ENCODE results near the gene CD8A. TPM values are rescaled to one million over a fixed set of nuclear protein-coding genes. Genes with fewer than 3 reads are reported as not detected.

The CD8A gene
- total RNA-seq, 4 donors from 2014 or later, result 0.42 to 3.9 (median 1.8) TPM; not detected in 1

DNA sequence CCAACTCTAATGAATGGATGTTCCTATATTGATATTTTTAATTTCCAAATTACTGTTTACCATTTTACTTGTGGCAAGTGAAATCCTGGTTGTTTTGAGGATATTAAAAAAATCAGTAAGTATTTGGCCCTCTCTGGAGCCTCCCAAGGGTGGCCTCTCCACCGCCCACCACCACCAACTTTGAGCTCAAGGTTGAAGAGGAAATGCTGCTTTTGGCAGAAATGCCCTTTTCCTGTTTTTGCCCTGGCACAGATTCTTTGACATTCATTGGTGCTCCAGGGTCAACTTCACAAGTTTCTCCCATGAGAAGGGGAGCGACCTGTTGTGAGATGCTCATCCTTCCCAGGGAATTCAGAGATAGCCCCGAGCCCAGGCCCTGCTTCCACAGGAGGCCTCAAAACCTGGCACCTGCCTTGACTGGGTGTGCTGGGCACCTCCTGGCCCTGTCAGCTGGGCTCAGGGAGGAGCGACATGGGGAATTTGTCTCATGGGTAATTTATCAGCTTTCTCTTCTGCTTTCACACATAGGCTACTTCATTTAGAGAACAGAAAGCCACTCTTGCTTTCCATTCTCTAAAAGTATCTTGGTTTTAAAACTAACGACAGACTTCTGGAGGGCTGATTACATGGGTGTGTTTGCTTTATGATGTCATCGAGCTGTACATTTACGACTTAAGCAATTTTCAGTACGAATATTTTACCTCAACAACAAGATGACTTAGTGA lies 6.9 kb downstream of the CD8A start:
- H3K27ac ChIP-seq, result no peak overlapping the region
- WGBS, 2 donors (ENCODE audit: low coverage in 1 of 2), result 78 to 85% methylated on average over 3 to 7 of the region's 8 CpGs
- no peak for TF ChIP-seq EP300 (IDR thresholded peaks at IDR 0.05)
- TF ChIP-seq, protein P1, sequence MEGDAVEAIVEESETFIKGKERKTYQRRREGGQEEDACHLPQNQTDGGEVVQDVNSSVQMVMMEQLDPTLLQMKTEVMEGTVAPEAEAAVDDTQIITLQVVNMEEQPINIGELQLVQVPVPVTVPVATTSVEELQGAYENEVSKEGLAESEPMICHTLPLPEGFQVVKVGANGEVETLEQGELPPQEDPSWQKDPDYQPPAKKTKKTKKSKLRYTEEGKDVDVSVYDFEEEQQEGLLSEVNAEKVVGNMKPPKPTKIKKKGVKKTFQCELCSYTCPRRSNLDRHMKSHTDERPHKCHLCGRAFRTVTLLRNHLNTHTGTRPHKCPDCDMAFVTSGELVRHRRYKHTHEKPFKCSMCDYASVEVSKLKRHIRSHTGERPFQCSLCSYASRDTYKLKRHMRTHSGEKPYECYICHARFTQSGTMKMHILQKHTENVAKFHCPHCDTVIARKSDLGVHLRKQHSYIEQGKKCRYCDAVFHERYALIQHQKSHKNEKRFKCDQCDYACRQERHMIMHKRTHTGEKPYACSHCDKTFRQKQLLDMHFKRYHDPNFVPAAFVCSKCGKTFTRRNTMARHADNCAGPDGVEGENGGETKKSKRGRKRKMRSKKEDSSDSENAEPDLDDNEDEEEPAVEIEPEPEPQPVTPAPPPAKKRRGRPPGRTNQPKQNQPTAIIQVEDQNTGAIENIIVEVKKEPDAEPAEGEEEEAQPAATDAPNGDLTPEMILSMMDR (IDR thresholded peaks at IDR 0.05), result no peak
- no peak for TF ChIP-seq POLR2AphosphoS5 (IDR thresholded peaks at IDR 0.05)
- TF ChIP-seq POLR2A (IDR thresholded peaks at IDR 0.05), result no peak

DNA sequence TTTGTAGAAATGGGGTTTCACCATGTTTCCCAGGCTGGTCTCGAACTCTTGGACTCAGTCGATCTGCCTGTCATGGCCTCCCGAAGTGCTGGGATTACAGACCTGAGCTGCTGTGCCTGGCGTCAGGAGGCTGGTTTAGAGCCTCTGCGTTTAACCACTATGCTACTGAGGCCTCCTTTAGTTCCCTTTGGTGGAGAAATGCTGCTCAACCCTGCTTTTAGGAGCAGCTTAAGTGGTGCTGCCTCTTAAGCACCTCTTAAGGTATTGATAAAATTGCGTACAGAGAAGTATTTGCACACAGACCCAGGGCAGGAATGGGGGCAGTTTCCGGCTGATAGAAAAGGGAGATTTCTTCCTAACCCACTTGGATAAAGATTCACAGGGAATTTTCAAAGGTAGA lies 8.0 kb downstream of the CD8A start:
- WGBS, 2 donors (ENCODE audit: low coverage in 1 of 2), result 84% methylated on average over 7 of the region's 7 CpGs; no CpG with 5 or more reads in 1 of the 2 donors
- H3K27ac ChIP-seq, result no peak overlapping the region

More for the DNA sequence above, 6.9 kb downstream of the CD8A start:
- Histone ChIP-seq H3K27me3 (peaks cover 8% of the 10 kb centered on the region), H3K9me3 (no peaks in the 10 kb centered on the region), H3K4me1 (peaks cover 0 to 9% (median under 1%) of the 10 kb centered on the region in 3 donors), H3K36me3 (no peaks in the 10 kb centered on the region), H3K4me3 (no peak overlapping the region)
- no peak for ATAC-seq

DNA sequence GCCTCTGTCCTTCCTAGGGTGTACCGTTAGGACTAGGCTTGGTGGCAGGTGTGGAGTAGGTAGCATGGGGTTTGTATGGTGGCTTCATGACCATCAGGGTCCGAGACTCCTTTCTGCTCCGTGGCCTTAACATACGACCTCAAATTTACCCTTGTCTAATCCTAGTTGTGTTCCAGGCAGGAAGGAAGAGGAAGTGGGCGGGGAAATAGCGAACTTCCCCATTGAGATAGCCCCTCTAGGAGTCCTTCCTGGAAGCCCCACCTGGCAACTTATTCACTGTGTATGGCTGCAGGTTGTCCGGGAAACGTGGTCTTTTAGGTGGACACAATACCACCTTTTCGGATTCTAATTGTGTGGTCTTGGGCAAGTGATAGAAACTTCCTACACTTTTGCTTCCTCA lies 9.3 kb downstream of the CD8A start:
- no peaks in the 10 kb centered on the region for H3K27me3 ChIP-seq
- H3K4me3 ChIP-seq, result no peak overlapping the region
- 77 to 78% methylated on average over 8 to 9 of the region's 9 CpGs for WGBS, 2 donors (ENCODE audit: low coverage in 1 of 2)
- H3K9me3 ChIP-seq, result no peaks in the 10 kb centered on the region
- no peak overlapping the region for H3K27ac ChIP-seq
- H3K4me1 ChIP-seq, result no peaks in the 10 kb centered on the region
- TF ChIP-seq, protein P1 (IDR thresholded peaks at IDR 0.05), result no peak
- no peak for TF ChIP-seq EP300 (IDR thresholded peaks at IDR 0.05)
- no peak for TF ChIP-seq POLR2AphosphoS5 (IDR thresholded peaks at IDR 0.05)
- TF ChIP-seq POLR2A (IDR thresholded peaks at IDR 0.05), result no peak
- peaks cover 0 to 9% of the 10 kb centered on the region in 2 donors for H3K36me3 ChIP-seq
- ATAC-seq, result no peak

More for the DNA sequence above, 8.0 kb downstream of the CD8A start:
- no peak for ATAC-seq
- Histone ChIP-seq H3K27me3 (peaks cover 3% of the 10 kb centered on the region), H3K4me1 (no peaks in the 10 kb centered on the region), H3K9me3 (no peaks in the 10 kb centered on the region), H3K4me3 (no peak overlapping the region), H3K36me3 (no peaks in the 10 kb centered on the region)
- no peak for TF ChIP-seq EP300 (IDR thresholded peaks at IDR 0.05)
- TF ChIP-seq, protein P1 (IDR thresholded peaks at IDR 0.05), result no peak
- no peak for TF ChIP-seq POLR2AphosphoS5 (IDR thresholded peaks at IDR 0.05)
- TF ChIP-seq POLR2A (IDR thresholded peaks at IDR 0.05), result no peak

DNA sequence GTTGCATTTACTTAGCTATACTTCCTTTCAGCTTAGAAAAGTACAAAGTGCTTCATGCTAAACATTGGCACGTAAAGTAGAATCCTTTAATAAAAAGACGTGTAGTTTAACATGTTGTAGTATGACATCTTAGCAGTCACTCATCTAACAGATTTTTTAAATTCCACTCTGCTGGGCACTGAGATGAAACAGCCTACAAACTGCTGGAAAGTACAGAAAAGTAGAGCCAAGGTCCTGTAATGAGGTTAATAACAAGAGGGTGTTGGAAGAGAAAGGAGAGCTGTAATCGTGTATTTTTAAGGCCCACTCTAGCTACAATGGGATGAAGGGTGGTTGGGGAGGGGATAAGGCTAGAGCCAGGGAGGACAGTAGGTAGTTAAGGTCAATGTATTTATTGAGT lies 10.7 kb downstream of the CD8A start:
- 62 to 72% methylated on average over 3 of the region's 3 CpGs for WGBS, 2 donors (ENCODE audit: low coverage in 1 of 2)
- Histone ChIP-seq H3K27ac (no peak overlapping the region), H3K4me1 (no peaks in the 10 kb centered on the region), H3K4me3 (no peak overlapping the region), H3K36me3 (peaks cover 4 to 22% of the 10 kb centered on the region in 2 donors), H3K9me3 (no peaks in the 10 kb centered on the region), H3K27me3 (no peaks in the 10 kb centered on the region)
- TF ChIP-seq POLR2A (IDR thresholded peaks at IDR 0.05) (no peak), POLR2AphosphoS5 (IDR thresholded peaks at IDR 0.05) (no peak), EP300 (IDR thresholded peaks at IDR 0.05) (no peak)
- TF ChIP-seq, protein P1 (IDR thresholded peaks at IDR 0.05), result no peak
- ATAC-seq, result no peak

DNA sequence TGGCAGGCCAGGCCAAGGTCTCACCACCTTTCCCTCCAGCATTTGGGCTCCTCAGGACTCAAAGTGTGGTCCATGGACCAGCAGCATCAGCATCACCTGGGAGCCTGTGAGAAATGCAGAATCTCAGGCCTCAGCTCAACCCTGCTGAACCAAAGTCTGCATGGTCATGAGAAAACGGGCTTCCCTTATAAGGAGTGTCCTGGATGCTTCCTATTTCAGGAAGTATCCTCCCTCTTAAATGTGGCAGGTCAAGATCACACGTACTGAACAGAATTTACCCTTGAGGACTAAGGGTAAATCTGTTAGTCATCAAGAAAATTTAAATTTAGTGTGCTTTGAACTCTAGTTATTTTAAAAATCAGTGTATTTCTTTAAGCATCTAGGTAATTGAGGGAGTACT lies 11.8 kb downstream of the CD8A start:
- Histone ChIP-seq H3K27me3 (no peaks in the 10 kb centered on the region), H3K27ac (no peak overlapping the region), H3K4me1 (no peaks in the 10 kb centered on the region), H3K9me3 (no peaks in the 10 kb centered on the region), H3K4me3 (no peak overlapping the region), H3K36me3 (peaks cover 4 to 32% of the 10 kb centered on the region in 2 donors)
- TF ChIP-seq, protein P1 (IDR thresholded peaks at IDR 0.05), result no peak
- TF ChIP-seq POLR2AphosphoS5 (IDR thresholded peaks at IDR 0.05) (no peak), EP300 (IDR thresholded peaks at IDR 0.05) (no peak), POLR2A (IDR thresholded peaks at IDR 0.05) (no peak)
- ATAC-seq, result no peak
- WGBS, 2 donors (ENCODE audit: low coverage in 1 of 2), result 26 to 48% methylated on average over 2 of the region's 2 CpGs
